Osteoblast (primary cell): ENCODE measurements around the gene BOLA3. TPM values are rescaled to one million over a fixed set of nuclear protein-coding genes. Genes with fewer than 3 reads are reported as not detected.

ENCODE experiments used
- DNase-seq: peaks from one replicate; pipeline ENCODE4 v3.0.0; 2011; ENCODE audit warnings: low spot score, mixed read lengths; ENCODE audit not compliant: insufficient read length; ENCODE audit errors: missing footprints
- H2AFZ ChIP-seq: 2 replicates; pipeline ENCODE4 v1.6.0; 2011; ENCODE audit warnings: mild to moderate bottlenecking, low read length
- H3K27ac ChIP-seq: 2 replicates; pipeline ENCODE4 v1.5.1; 2011; ENCODE audit warnings: mild to moderate bottlenecking, low read depth, low read length, moderate library complexity
- H3K27me3 ChIP-seq: 2 replicates; pipeline ENCODE4 v1.6.0; 2012; ENCODE audit warnings: mild to moderate bottlenecking, control low read depth, inconsistent platforms, low read length, moderate library complexity; ENCODE audit not compliant: insufficient read depth
- H3K36me3 ChIP-seq: 2 replicates; pipeline ENCODE4 v1.5.1; 2011; ENCODE audit warnings: mild to moderate bottlenecking, low read length, control low read depth, moderate library complexity; ENCODE audit not compliant: insufficient read depth
- H3K4me1 ChIP-seq: 2 replicates; pipeline ENCODE4 v1.5.1; 2011; ENCODE audit warnings: mild to moderate bottlenecking, low read length, control low read depth, moderate library complexity; ENCODE audit not compliant: insufficient read depth
- H3K4me2 ChIP-seq: 2 replicates; pipeline ENCODE4 v1.6.0; 2011; ENCODE audit warnings: mild to moderate bottlenecking, low read length; ENCODE audit not compliant: insufficient read depth
- H3K4me3 ChIP-seq: fragments of 200-600 bp; sonication (generic); 3 replicates; pipeline ENCODE4 v1.5.1; 2012; ENCODE audit warnings: mild to moderate bottlenecking, low read length, inconsistent platforms; ENCODE audit not compliant: insufficient read depth
- H3K79me2 ChIP-seq: 2 replicates; pipeline ENCODE4 v1.6.0; 2012; ENCODE audit warnings: mild to moderate bottlenecking, low read length, control low read depth, inconsistent platforms; ENCODE audit not compliant: insufficient read depth
- H3K9me3 ChIP-seq: 2 replicates; pipeline ENCODE4 v1.5.1; 2011; ENCODE audit warnings: low read depth, low read length, control low read depth
- H4K20me1 ChIP-seq: 2 replicates; pipeline ENCODE4 v1.6.0; 2012; ENCODE audit warnings: mild to moderate bottlenecking, low read length, control low read depth; ENCODE audit not compliant: insufficient read depth
- total RNA-seq: library from RNA; depleted of rRNA; stranded (reverse); fragments of >200 nt; gene quantifications from 2 replicates; pipeline ENCODE4 v1.2.3, GENCODE V29; 2012
- TF ChIP-seq, protein P1 (sequence below): IDR thresholded peaks from 2 replicates; pipeline ENCODE4 v1.5.1; 2011; ENCODE audit warnings: mild to moderate bottlenecking, low read depth, low read length, moderate library complexity; ENCODE audit errors: extremely low read depth

BOLA3 gene
- total RNA-seq, 1 donor: 17.4 TPM

- Histone ChIP-seq H3K9me3 (no peaks in the 10 kb centered on the region), H3K79me2 (no peaks in the 10 kb centered on the region), H3K36me3 (peaks cover 5% of the 10 kb centered on the region), H2AFZ (no peak overlapping the region), H3K4me1 (no peaks in the 10 kb centered on the region), H3K4me2 (no peak overlapping the region), H4K20me1 (no peaks in the 10 kb centered on the region), H3K4me3 (no peak overlapping the region), H3K27ac (no peak overlapping the region), H3K27me3 (no peaks in the 10 kb centered on the region)
- TF ChIP-seq, protein P1, sequence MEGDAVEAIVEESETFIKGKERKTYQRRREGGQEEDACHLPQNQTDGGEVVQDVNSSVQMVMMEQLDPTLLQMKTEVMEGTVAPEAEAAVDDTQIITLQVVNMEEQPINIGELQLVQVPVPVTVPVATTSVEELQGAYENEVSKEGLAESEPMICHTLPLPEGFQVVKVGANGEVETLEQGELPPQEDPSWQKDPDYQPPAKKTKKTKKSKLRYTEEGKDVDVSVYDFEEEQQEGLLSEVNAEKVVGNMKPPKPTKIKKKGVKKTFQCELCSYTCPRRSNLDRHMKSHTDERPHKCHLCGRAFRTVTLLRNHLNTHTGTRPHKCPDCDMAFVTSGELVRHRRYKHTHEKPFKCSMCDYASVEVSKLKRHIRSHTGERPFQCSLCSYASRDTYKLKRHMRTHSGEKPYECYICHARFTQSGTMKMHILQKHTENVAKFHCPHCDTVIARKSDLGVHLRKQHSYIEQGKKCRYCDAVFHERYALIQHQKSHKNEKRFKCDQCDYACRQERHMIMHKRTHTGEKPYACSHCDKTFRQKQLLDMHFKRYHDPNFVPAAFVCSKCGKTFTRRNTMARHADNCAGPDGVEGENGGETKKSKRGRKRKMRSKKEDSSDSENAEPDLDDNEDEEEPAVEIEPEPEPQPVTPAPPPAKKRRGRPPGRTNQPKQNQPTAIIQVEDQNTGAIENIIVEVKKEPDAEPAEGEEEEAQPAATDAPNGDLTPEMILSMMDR: no peak
- DNase-seq: no peak
Observed at GRCh38 chr2:74087696-74088095, 60.0 kb downstream of the BOLA3 start.

- no peaks in the 10 kb centered on the region for H3K9me3 ChIP-seq
- TF ChIP-seq, protein P1: no peak
- no peak overlapping the region for H3K4me2 ChIP-seq
- peaks cover 4% of the 10 kb centered on the region for H3K4me1 ChIP-seq
- no peaks in the 10 kb centered on the region for H3K79me2 ChIP-seq
- no peaks in the 10 kb centered on the region for H3K27me3 ChIP-seq
- no peak for DNase-seq
- H2AFZ ChIP-seq: no peak overlapping the region
- H3K4me3 ChIP-seq: no peak overlapping the region
- H3K36me3 ChIP-seq: peaks cover 5% of the 10 kb centered on the region
- H4K20me1 ChIP-seq: peaks cover 1% of the 10 kb centered on the region
- no peak overlapping the region for H3K27ac ChIP-seq
Observed at GRCh38 chr2:74086021-74086420, 61.7 kb downstream of the BOLA3 start.

Other genes with a start within 250 kb of the BOLA3 start
- 40.7 and 46.0 TPM in 2 replicates for gene DGUOK, start 221.0 kb downstream of the BOLA3 start, total RNA-seq
- gene TET3, start 163.0 kb downstream of the BOLA3 start, total RNA-seq: 4.7 and 8.0 TPM in 2 replicates
- gene MOB1A, start 31.0 kb upstream of the BOLA3 start, total RNA-seq: 122 and 133 TPM in 2 replicates
- gene MTHFD2, start 50.7 kb upstream of the BOLA3 start, total RNA-seq: 261 and 268 TPM in 2 replicates
- 0.36 and 2.7 TPM in 2 replicates for gene SLC4A5, start 195.5 kb upstream of the BOLA3 start, total RNA-seq
- 135 and 177 TPM in 2 replicates for gene DCTN1, start 232.4 kb upstream of the BOLA3 start, total RNA-seq